C4-2B (cell line): Measurements from ENCODE around the gene DNM1.

ENCODE experiments used
- ZFX ChIP-seq: fragments of 450-650 bp; IDR thresholded peaks from 2 replicates; pipeline ENCODE4 v1.6.1; 2017
- TF ChIP-seq, protein P1 (sequence below): fragments of 450-650 bp; conservative IDR thresholded peaks from 2 replicates; pipeline ENCODE4 v1.5.1; 2017; ENCODE audit warnings: mild to moderate bottlenecking

DNA sequence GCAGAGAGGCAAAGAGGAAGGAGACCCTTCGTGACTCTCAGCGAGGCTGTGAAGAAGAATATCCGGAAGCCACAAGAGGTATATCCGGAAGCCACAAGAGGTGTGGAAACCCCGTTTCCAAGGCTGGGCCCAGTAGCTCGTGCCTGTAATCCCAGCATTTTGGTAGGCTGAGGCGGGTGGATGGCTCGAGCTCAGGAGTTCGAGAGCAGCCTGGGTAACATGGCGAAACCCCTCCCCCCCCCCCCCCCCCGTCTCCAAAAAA is 43.7 kb upstream of the DNM1 start:
- TF ChIP-seq, protein P1, sequence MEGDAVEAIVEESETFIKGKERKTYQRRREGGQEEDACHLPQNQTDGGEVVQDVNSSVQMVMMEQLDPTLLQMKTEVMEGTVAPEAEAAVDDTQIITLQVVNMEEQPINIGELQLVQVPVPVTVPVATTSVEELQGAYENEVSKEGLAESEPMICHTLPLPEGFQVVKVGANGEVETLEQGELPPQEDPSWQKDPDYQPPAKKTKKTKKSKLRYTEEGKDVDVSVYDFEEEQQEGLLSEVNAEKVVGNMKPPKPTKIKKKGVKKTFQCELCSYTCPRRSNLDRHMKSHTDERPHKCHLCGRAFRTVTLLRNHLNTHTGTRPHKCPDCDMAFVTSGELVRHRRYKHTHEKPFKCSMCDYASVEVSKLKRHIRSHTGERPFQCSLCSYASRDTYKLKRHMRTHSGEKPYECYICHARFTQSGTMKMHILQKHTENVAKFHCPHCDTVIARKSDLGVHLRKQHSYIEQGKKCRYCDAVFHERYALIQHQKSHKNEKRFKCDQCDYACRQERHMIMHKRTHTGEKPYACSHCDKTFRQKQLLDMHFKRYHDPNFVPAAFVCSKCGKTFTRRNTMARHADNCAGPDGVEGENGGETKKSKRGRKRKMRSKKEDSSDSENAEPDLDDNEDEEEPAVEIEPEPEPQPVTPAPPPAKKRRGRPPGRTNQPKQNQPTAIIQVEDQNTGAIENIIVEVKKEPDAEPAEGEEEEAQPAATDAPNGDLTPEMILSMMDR = no peak
- no peak for TF ChIP-seq ZFX
